Urothelium cell line (cell line): ENCODE data around the gene LRP3.
"Not testable (repeated sequence)": the region's sequence is repeated elsewhere in the genome, so short reads cannot be mapped to it uniquely, and the experiment has no call there.

Experiments
- DNase-seq: peaks from one replicate; pipeline ENCODE4 v3.0.0; 2011; ENCODE audit warnings: low spot score, mixed read lengths
- FAIRE-seq: peaks from 2 replicates; lab custom pipeline; 2011; peaks lifted over from hg19 to GRCh38; lab: Jason Lieb, UNC

The LRP3 gene

DNA sequence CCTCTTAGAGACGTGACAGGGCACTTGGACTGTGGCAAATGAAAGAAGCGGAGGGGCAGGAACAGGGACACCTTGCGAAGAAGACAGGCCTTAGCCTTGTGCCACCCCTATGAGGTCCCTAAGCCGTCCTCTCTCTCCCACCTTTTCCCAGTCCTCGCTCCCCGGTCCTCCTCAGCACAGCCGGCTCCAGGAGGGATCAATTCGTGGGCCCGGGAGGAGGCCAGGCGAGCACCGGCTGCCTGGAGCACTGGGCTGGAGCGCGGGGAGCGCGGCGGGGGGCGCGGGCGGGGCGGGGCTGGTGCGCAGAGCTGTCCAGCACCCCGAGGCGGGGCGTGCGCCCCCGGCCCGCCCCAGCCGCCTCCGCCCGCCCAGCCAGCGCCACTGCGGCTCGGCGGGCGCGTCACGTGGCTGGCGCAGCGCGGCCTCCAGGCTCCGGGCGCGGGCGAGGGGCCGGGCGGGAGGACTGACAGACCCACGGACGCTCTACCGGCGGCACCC lies at the start of gene LRP3:
Gene LRP3 (plus strand): TSS at position 466 of the 498 bp plus-strand sequence. CDS start 456 bp downstream, outside the sequence.
- FAIRE-seq (no peak), DNase-seq (peak; percentile 66)

- FAIRE-seq = no peak
- DNase-seq = no peak
Observed at GRCh38 chr19:33146209-33146608, 47.9 kb upstream of the LRP3 start.

DNA sequence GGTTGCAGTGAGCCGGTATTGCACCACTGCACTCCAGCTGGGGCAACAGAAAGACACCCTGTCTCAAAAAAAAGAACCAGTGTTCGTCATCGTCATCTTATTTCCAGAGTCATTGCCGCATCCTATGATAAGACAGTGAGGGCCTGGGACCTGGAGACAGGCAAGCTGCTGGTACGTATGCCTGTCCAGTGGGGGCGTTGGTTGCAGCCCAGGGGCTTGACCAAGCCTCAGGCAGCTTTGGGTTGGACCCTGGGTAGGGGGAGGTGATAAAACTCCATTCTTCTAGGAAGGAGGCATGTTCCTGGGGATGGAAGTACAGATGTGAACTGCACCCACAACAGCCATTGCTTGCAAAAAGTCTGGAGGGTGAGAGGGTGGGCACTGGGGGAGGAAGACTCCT lies 46.6 kb upstream of the LRP3 start:
- no peak for DNase-seq
- FAIRE-seq = no peak

DNA sequence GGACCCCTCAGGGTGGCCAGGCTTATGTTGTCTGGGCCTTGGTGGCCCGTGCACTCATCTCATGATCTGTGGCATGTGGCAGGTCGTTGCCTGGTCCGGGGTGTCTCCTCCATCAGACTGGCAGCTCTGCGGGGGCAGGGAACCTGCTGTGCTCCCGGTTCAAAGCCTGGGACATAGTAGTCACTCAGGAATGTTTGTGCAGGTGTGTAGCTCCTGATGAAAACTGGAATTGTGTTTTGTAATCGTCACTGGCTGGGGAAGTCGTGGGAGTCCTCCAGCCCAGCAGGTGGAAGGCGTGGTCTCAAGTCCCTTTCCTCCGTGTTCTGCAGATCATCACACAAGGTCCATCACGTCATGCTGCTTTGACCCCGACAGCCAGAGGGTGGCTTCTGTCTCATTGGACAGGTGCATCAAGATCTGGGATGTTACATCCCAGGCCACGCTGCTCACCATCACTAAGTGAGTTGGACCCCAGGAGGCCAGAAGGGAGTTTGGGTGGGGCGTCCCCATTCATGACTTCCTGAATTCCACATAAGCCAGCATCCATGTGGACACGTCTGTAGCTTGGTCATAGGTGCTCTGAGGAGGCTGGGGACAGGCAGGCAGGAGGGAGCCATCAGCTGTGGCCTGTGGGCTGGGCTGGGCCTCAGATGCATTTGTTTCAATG lies 43.1 kb upstream of the LRP3 start:
- no peak for DNase-seq
- no peak for FAIRE-seq

DNA sequence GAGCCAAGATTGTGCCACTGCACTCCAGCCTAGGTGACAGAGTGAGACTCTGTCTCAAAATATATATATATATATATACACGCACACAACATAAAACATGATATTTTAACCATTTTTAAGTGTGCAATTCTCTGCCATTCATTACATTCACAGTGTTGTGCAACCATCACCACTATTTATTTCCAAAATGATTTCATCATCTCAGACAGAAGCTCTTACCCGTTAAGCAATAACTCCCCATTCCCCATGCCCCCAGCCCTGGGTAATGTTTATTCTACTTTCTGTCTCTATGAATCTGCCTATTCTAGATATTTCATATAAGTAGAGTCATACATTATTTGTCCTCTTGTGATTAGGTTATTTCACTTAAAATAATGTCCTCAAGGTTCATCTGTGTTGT lies 42.0 kb upstream of the LRP3 start:
- no peak for FAIRE-seq
- DNase-seq = no peak

DNA sequence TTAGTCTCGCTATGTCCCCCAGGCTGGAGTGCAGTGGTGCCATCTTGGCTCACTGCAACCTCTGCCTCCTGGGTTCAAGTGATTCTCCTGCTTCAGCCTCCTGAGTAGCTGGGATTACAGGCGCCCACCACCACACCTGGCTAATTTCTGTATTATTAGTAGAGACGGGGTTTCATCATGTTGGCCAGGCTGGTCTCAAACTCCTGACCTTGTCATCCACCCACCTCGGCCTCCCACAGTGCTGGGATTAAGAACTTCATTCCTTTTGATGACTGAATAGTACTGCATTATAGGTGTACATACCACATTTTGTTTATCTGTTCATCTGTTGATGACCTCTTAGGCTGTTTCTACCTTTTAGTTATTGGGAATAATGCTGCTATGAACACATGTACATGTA lies 41.5 kb upstream of the LRP3 start:
- FAIRE-seq = not testable (repeated sequence)

DNA sequence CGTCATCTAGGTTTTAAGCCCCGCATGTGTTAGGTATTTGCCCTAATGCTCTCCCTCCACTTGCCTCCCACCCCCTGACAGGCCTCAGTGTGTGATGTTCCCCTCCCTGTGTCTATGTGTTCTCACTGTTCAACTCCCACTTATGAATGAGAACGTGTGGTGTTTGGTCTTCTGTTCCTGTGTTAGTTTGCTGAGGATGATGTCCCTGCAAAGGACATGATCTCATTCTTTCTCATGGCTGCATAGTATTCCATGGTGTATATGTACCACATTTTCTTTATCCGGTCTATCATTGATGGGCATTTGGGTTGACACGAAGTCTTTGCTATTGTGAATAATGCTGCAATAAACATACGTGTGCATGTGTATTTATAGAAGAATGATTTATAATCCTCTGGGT lies 39.8 kb upstream of the LRP3 start:
- not testable (repeated sequence) for DNase-seq, FAIRE-seq

More for the DNA sequence above, 41.5 kb upstream of the LRP3 start:
- not testable (repeated sequence) for DNase-seq

GRCh38 chr19:33156334-33156733 lies 37.8 kb upstream of the LRP3 start:
- FAIRE-seq (no peak), DNase-seq (no peak)

GRCh38 chr19:33157906-33158305 lies 36.2 kb upstream of the LRP3 start:
- DNase-seq (no peak), FAIRE-seq (no peak)

DNA sequence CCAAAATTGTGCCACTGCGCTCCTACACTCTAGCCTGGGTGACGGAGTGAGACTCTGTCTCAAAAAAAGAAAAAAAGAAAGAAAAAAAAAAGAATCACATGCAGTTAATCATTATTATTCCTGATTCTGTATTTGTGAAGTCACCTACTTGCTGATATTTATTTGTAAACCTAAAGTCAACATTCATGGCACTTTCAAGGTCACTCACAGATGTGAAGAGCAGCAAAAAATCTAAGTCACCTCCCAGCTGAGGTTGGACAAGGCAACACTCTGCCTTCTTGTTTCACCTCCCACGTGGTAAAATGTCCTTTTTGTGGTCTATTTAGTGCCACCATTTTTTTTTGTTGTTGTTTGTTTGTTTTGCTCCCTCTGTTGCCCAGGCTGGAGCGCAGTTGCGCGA lies 35.8 kb upstream of the LRP3 start:
- no peak for FAIRE-seq

GRCh38 chr19:33159149-33159548 lies 35.0 kb upstream of the LRP3 start:
- no peak for DNase-seq
- FAIRE-seq = no peak

More for the DNA sequence above, 35.8 kb upstream of the LRP3 start:
- DNase-seq = no peak

- no peak for DNase-seq
- no peak for FAIRE-seq
Observed at GRCh38 chr19:33159893-33160292, 34.2 kb upstream of the LRP3 start.

- no peak for DNase-seq
- no peak for FAIRE-seq
Observed at GRCh38 chr19:33161201-33161600, 32.9 kb upstream of the LRP3 start.

DNA sequence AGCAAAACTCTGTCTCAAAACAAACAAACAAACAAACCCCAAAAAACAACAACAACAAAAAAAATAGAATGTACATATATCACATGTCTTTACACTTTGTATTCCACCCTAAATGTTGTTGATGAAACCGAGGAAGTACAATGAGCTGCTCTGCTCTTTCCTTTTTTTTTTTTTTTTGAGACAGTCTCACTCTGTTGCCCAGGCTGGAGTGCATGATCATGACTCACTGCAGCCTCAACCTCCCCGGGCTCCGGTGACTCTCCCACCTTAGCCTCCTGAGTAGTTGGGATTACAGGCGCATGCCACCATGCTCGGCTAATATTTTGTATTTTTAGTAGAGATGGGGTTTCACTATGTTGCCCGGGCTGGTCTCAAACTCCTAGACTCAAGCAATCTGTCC lies 30.6 kb upstream of the LRP3 start:
- no peak for FAIRE-seq
- DNase-seq = no peak

- FAIRE-seq, DNase-seq: not testable (repeated sequence)
Observed at GRCh38 chr19:33166037-33166436, 28.1 kb upstream of the LRP3 start.

DNA sequence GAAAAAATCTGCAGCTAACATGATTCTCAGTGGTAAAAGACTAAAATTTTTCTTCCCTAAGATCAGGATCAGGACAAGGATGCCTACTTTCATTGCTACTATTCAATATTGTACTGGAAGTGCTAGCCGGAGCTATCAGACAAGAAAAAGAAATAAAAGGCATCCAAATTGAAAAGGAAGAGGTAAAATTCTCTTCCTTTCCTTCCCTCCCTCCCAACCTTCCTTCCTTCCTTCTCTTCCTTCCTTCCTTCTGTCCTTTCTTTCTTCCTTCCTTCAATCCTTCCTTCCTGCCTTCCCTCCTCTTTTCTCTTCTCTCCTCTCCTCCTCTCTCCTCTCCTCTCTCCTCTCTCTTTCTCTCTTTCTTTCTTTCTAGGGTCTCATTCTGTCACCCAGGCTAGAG lies 26.7 kb upstream of the LRP3 start:
- DNase-seq (no peak), FAIRE-seq (no peak)

DNA sequence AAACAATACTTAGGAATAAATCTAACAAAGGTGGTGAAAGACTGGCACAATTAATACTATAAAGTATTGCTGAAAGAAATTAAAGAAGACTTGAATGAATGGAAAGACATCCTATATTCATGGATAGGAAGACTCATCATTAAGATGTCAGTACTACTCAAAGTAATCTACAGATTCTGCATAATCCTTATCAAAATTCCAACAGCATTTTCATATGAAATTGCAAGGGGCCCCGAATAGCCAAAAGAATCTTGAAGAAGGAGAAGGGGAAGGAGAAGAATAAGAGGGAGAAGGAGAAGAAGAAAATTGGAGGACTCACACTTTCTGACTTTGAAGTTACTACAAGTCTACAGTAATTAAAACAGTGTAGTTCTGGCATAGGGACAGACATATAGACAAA lies 25.6 kb upstream of the LRP3 start:
- no peak for DNase-seq
- FAIRE-seq = no peak

DNA sequence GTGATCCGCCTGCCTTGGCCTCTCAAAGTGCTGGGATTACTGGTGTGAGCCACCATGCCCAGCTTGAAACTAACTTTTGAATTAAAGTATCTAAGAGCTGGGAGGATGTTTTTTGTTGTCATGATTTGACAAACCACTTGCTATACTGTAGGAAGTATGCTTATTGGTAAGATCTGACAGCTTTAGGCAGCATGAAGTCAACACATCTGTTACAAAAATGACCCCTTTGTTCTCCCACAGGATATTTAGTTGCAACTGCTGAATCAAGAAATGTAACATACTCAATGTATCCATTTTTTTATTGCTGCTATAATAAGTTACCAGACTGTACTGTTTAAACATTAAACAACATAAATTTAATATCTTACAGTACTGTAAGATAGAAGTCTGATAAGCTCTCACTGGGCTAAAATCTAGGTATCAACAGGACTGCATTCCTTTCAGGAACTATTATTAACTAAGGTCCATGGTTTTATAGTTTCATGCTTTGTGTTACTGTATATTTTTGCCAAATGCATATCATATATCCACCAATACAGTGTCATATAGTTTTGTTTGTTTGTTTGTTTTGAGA lies 22.8 kb upstream of the LRP3 start:
- DNase-seq = no peak
- no peak for FAIRE-seq

GRCh38 chr19:33171916-33172359 lies 22.2 kb upstream of the LRP3 start:
- FAIRE-seq (no peak), DNase-seq (no peak)

- DNase-seq (no peak), FAIRE-seq (no peak)
Observed at GRCh38 chr19:33174186-33174585, 19.9 kb upstream of the LRP3 start.

DNA sequence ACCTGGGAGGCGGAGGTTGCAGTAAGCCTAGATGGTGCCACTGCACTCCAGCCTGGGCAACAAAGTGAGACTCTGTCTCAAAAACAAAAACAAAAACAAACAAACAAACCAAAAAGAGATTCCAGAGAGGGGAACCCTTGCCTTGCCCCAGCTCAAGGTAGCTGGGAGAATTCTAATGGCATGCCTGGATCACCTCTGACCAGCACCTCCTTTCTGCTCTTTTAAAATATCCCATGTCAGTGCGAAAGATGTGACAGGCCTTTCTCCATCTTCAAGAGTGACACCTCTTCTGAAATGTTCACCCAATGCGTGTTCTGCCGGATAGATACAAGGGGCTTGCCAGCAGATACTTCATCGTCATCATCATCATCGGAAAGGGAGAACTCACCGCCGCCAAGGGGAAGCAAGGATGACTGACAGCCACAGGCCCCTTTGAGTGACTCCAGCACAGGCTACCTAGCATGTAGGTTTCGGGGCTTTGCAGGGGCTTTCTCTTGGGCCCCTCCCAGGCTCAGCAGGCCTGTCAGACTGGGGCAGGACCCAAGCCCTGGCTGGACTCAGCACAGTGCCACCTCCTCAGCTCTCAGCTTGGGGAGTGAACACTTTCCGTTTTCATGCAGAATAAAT lies 18.9 kb upstream of the LRP3 start:
- FAIRE-seq = no peak
- DNase-seq = no peak
